Endothelial cell (in vitro differentiated cells): Measurements from ENCODE around the gene CD1B. TPM values are rescaled to one million over a fixed set of nuclear protein-coding genes. Genes with fewer than 3 reads are reported as not detected.
"Not testable (repeated sequence)": the region's sequence is repeated elsewhere in the genome, so short reads cannot be mapped to it uniquely, and the experiment has no call there.

Experiments
- DNase-seq: peaks from one replicate; pipeline ENCODE4 v3.0.0; 2021; ENCODE audit warnings: low spot score
- H3K27ac Mint-ChIP-seq: one replicate; pipeline ENCODE4 v1.8.0; 2021; ENCODE audit warnings: mixed read lengths, inconsistent platforms; ENCODE audit not compliant: unreplicated experiment
- H3K27me3 Mint-ChIP-seq: one replicate; pipeline ENCODE4 v1.8.0; 2021; ENCODE audit warnings: mild to moderate bottlenecking, moderate library complexity, mixed read lengths, inconsistent platforms; ENCODE audit not compliant: unreplicated experiment
- H3K36me3 Mint-ChIP-seq: one replicate; pipeline ENCODE4 v1.8.0; 2021; ENCODE audit warnings: mild to moderate bottlenecking, low read depth, mixed read lengths, inconsistent platforms; ENCODE audit not compliant: unreplicated experiment
- H3K4me1 Mint-ChIP-seq: one replicate; pipeline ENCODE4 v1.8.0; 2021; ENCODE audit warnings: mild to moderate bottlenecking, mixed read lengths, inconsistent platforms; ENCODE audit not compliant: unreplicated experiment
- H3K4me3 Mint-ChIP-seq: one replicate; pipeline ENCODE4 v1.8.0; 2021; ENCODE audit warnings: mild to moderate bottlenecking, mixed read lengths, inconsistent platforms; ENCODE audit not compliant: unreplicated experiment
- H3K9me3 Mint-ChIP-seq: one replicate; pipeline ENCODE4 v1.8.0; 2021; ENCODE audit warnings: mixed read lengths, inconsistent platforms; ENCODE audit not compliant: unreplicated experiment
- CTCF ChIP-seq: fragments of 200-600 bp; sonication (generic); IDR thresholded peaks from one replicate; pipeline ENCODE4 v1.5.0; 2021; ENCODE audit warnings: antibody characterized with exemption; ENCODE audit not compliant: unreplicated experiment
- total RNA-seq: library from RNA; stranded (reverse); fragmentation: NEBNext Ultra II Directional; extraction: Animal tissue kit (Norgen Biotek cat#: 25700); gene quantifications from one replicate; pipeline ENCODE4 v1.2.1, GENCODE V29; 2021; ENCODE audit not compliant: unreplicated experiment

The CD1B gene
- total RNA-seq, 1 donor from 2014 or later: not detected

DNA sequence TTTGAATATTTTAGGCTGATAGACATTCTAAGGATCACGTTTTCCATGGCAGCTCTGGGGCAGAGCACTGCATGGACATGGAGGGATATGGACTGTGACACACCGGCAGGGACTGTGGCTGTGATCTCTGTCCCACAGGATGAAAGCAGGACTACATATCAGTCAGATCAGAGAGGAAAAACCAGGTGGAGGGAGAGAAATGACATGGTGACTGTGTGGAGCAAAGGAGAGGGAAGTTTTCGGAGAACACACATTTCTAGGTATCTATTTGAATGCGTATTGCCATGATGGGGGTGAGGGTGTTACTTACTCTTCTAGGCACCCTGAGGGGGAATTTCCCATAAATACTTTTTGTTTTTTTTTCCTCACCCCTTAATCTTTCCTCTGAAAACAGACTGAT lies 44.8 kb downstream of the CD1B start:
- H3K27ac Mint-ChIP-seq: no peak overlapping the region
- H3K4me3 Mint-ChIP-seq: no peak overlapping the region
- H3K27me3 Mint-ChIP-seq: peaks cover 6% of the 10 kb centered on the region
- no peaks in the 10 kb centered on the region for H3K36me3 Mint-ChIP-seq
- TF ChIP-seq CTCF: no peak
- no peak for DNase-seq
- H3K4me1 Mint-ChIP-seq: peaks cover 15% of the 10 kb centered on the region
- no peaks in the 10 kb centered on the region for H3K9me3 Mint-ChIP-seq

GRCh38 chr1:158285756-158286241 lies 45.5 kb downstream of the CD1B start:
- no peak for TF ChIP-seq CTCF
- Mint-ChIP-seq H3K27me3 (peaks cover 6% of the 10 kb centered on the region), H3K27ac (no peak overlapping the region), H3K4me3 (no peak overlapping the region), H3K9me3 (no peaks in the 10 kb centered on the region), H3K4me1 (peaks cover 15% of the 10 kb centered on the region), H3K36me3 (no peaks in the 10 kb centered on the region)
- no peak for DNase-seq

DNA sequence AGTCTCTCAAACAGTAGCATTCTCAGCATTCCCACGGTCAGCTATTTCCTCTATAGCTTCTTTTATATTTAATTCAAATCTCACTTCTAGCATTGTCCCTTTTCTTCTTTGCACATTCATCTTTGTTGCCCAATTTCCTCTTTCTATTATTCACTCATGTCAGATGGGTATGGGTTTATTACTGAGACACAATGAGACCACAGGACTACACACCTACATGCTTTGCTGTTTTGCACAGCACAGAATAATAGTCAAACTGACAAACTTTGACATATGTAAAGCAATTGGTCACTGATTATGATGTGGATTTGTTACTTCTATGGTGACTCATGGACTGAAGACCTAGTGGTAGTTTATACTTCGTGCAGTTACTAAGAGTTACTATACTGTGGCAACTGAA lies 47.4 kb downstream of the CD1B start:
- no peak overlapping the region for H3K27ac Mint-ChIP-seq
- no peak for TF ChIP-seq CTCF
- no peak for DNase-seq
- H3K4me3 Mint-ChIP-seq: no peak overlapping the region
- H3K36me3 Mint-ChIP-seq: no peaks in the 10 kb centered on the region
- peaks cover 15% of the 10 kb centered on the region for H3K4me1 Mint-ChIP-seq
- H3K27me3 Mint-ChIP-seq: peaks cover 6% of the 10 kb centered on the region
- H3K9me3 Mint-ChIP-seq: no peaks in the 10 kb centered on the region

- not testable (repeated sequence) for H3K36me3 Mint-ChIP-seq, H3K27me3 Mint-ChIP-seq, DNase-seq, H3K4me3 Mint-ChIP-seq, H3K27ac Mint-ChIP-seq, H3K9me3 Mint-ChIP-seq
- peaks cover 15% of the 10 kb centered on the region for H3K4me1 Mint-ChIP-seq
These were observed 48.9 kb downstream of the CD1B start for GRCh38 chr1:158282421-158282820.

Other genes starting within 250 kb of the CD1B start
- 1.5 TPM for gene CD1D, start 150.6 kb downstream of the CD1B start, total RNA-seq
- not detected for gene CD1A, start 77.1 kb downstream of the CD1B start, total RNA-seq
- gene CD1C, start 41.6 kb downstream of the CD1B start, total RNA-seq: not detected
- not detected for gene CD1E, start 22.4 kb upstream of the CD1B start, total RNA-seq
- gene OR10T2, start 67.9 kb upstream of the CD1B start, total RNA-seq: not detected
- gene OR10K2, start 94.7 kb upstream of the CD1B start, total RNA-seq: not detected
- not detected for gene OR10K1, start 130.3 kb upstream of the CD1B start, total RNA-seq
- not detected for gene OR10R2, start 140.7 kb upstream of the CD1B start, total RNA-seq
- not detected for gene OR6Y1, start 222.9 kb upstream of the CD1B start, total RNA-seq
- gene OR6P1, start 239.0 kb upstream of the CD1B start, total RNA-seq: not detected
- not detected for gene OR10X1, start 248.4 kb upstream of the CD1B start, total RNA-seq